T47D (cell line): Measurements from ENCODE around the gene PRPF8.
"Not testable (repeated sequence)": the region's sequence is repeated elsewhere in the genome, so short reads cannot be mapped to it uniquely, and the experiment has no call there.

Experiments
- DNase-seq, 2 experiments: peaks; one replicate each; pipeline versions ENCODE4 v3.0.0 to v3.0.0-alpha.2; 2011 to 2012; ENCODE audit warnings: low read depth in 1 of 2, low spot score in 1 of 2
- JUND ChIP-seq: IDR thresholded peaks from 2 replicates; pipeline ENCODE4 v1.6.1; 2012; ENCODE audit warnings: low read depth
- in situ Hi-C: cut with HindIII; loops from 2 replicates; pipeline ENCODE4 v1.10.0; 2016; ENCODE audit warnings: low sequenced_read_pairs, low pct_unique_long_range_greater_than_20kb

The PRPF8 gene

DNA sequence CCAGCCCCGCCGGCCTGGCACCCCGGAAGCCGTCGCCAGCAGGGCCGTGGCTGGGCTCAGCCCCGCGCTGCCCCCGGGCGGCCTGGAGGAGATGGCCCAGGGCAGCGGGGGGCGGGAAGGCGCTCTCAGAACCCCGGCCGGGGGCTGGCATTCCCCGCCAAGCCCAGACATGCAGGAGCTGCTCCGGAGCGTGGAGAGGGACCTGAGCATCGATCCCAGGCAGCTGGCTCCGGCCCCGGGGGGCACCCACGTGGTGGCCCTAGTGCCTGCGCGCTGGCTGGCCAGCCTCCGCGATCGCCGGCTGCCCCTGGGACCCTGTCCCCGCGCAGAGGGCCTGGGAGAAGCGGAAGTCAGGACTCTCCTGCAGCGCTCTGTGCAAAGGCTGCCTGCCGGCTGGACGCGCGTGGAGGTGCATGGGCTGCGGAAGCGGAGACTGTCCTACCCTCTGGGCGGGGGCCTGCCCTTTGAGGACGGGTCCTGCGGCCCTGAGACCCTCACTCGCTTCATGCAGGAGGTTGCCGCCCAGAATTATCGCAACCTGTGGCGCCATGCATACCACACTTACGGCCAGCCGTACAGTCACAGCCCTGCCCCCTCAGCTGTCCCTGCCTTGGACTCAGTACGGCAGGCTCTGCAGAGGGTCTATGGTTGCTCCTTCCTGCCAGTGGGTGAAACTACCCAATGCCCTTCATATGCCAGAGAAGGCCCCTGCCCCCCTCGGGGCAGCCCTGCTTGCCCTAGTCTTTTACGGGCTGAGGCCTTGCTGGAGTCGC is 40.4 kb upstream of the PRPF8 start:
- TF ChIP-seq JUND: no peak
- in situ Hi-C loops: no loop called here
- DNase-seq: no peak

- in situ Hi-C loops: no loop called here
- DNase-seq: peak; percentile 73 to 75
- no peak for TF ChIP-seq JUND
Observed at GRCh38 chr17:1724351-1724868, 39.7 kb upstream of the PRPF8 start, which contains the start of gene WDR81. Gene WDR81, plus strand, starts transcription at chr17:1724704. Its CDS starts 256 bp downstream, at chr17:1724960.

GRCh38 chr17:1722022-1722421 is 37.4 kb upstream of the PRPF8 start:
- in situ Hi-C loops, DNase-seq: not testable (repeated sequence)

DNA sequence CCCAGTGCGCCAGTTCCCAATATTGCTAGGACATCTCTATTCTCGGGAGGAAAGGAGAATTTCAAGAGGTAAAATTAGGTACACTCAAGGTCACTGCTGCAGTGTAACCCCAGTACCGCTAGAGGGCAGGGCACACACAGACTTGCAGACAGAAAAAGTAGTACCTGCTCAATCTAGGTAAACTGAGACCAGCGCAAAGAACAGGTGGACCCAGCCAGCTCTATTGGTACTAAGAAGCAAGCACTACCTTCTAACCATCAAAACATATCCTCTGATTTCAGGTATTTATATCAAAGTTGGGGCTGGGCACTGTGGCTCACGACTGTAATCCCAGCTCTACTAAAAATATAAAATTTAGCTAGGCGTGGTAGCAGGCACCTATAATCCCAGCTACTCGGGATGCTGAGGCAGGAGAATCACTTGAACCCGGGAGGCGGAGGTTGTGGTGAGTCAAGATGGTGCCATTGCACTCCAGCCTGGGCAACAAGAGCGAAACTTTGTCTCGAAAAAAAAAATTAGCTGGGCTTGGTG is 36.3 kb upstream of the PRPF8 start:
- peak in 1 of 2 experiments; percentile 73 for DNase-seq
- in situ Hi-C loops: no loop called here
- TF ChIP-seq JUND: no peak

DNA sequence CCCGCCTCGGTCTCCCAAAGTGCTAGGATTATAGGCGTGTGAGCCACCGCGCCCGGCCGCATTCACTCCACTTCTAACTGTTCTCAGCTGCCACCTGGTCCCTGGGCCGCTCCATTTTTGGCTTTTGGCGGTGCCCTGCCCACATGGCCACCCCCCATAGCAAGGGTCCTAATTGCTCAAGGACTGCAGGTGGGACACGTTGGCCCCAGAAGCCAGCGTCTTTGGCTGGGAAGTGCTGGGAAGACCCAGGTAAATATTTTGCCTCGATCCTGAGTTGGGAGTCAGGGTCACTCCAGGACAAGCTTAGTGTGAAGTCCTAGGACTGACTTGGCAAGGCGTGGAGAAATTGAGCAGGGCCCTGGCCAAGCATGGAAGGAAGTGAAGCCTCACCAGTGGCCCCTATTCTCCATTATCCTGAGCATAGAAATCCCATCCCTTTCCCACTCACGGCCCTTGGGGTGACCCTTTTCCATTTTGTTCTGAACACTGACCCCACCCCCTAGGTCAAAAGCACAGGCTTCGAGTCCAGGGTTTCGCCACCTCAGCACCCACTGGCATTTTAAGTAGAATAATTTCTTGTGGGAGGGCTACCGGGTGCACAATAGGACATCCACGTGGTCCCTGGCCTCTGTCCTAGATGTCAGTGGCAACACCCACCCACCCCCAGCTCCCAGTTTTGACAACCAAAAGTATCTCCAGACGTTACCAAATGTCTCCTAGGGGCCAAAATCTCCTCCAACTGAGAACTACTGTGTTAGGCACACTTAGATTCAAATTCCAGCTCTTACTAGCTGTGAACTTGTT is 33.9 kb upstream of the PRPF8 start:
- DNase-seq: no peak
- in situ Hi-C loops: no loop called here
- no peak for TF ChIP-seq JUND

DNA sequence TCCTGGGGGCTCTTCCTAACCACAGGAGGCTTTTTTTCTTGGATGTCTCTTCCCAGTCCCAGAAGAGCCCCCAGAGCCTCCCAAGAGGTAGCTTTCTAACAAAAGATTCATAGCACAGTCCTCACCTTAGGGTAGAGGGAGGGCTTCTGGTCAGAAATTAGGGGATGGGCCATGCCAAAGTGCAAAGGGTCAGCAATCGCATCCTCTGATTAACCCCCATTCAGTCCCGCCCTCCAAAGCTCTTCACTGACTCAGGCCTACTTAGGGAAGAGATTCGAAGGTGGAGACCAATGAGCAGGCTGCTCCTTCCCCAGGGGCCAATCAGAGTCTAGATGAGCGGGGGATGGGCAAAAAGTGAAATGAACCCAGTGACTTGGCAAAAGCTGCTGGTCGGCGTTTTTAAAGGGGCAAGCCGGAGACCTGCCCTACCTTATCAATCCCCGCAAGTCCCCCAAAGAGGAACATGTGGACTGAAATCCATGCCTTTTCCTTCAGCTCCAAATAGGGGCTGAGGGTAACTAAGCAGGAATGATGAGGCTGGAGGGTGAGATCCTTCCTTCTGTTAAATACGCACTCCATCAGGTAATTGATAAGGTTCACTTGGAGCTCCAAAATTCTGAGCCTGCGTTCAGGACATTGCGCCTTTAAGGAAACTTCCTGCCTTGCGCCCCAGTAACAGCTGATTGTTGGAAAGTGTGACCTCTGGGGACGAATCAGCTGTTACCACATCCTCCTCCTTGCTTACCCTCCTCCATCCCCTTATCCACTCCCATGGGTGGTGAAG is 32.4 kb upstream of the PRPF8 start:
- TF ChIP-seq JUND: no peak
- in situ Hi-C loops: no loop called here
- DNase-seq: peak; percentile 94 to 96

DNA sequence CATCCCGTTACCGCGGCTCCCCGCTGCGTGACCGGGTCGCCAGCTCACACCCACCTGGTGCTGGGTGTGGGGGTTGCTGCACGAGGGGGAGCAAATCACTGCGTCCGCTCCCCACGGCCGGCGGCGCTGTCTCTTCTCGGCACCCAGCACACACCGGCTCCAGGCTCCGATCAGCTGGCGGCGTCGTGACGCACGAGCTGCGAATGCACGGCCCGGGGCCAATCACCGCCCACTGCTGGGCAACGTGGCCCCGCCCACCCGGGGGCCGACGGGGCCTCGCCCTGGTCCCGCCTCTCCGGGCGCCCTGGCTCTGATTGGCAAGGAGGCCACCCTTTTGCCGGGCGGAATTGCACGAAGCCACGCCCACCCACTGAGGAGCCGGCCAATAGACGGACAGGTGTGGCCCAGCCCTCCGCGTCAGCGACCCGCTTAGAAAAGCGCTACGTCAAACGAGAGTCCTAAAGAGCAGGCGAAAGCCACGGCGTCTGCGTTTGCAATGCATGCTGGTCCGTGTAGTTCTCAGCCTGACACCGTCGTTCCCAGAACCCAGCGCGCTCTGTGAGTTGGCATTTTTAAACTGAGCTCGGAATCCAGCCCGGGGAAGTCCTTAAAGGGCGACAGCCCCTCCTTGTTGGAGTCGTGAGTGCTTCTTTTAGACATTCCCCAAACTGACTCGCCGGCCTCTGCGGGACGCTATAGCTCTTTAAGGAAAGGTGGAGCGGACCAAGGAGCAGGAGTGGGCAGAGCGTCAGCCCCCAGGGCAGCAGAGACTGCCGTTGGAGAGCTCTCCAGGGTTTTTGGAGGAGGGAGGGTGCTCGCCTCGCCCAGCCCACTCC is 31.6 kb upstream of the PRPF8 start:
- peak; percentile 95 to 99 for DNase-seq
- in situ Hi-C loops: no loop called here
- no peak for TF ChIP-seq JUND

GRCh38 chr17:1715803-1716075 is 31.1 kb upstream of the PRPF8 start:
- in situ Hi-C loops: no loop called here
- TF ChIP-seq JUND: no peak
- DNase-seq: no peak

DNA sequence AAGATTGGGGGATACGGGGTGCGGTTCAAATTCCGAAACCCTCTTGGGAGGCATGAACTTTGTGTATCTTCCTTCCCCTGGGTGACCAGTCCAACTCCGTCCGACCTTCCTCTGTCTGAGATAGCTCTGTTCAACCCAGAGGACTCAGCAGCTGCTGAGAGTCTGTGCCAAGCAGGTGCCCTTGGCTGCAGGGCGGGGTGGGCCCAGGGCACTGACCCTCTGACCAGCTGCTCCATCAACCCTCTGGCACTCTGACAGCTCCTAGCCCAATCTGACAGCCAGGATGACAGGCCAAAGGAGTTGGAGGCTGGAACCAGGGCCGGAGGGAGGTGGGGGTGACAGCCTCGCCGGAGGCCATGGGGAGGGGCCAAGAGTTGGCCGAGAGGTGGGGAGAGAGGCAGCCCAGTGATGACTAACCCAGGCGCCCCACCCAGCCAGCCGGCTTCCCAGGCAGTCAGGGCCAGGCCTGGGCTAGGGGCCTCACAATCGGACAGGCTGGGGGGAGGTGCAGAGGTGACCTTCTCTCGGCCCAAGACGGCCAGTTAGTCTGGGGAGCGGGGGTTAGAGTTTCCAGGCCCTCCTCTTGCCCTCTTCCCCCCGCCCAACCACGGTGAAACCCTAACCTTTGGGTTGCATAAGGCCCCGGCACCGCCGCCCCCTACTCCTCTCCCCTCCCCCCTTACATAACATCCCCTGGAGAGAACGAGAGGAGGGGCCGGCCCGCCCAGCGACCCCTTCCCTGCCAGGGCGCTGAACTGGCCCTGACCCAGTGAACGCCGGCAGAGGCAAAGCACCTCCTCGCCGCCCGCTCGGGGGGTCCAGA is 30.5 kb upstream of the PRPF8 start:
- TF ChIP-seq JUND: no peak
- DNase-seq: peak in 1 of 2 experiments; percentile 64
- in situ Hi-C loops: no loop called here

DNA sequence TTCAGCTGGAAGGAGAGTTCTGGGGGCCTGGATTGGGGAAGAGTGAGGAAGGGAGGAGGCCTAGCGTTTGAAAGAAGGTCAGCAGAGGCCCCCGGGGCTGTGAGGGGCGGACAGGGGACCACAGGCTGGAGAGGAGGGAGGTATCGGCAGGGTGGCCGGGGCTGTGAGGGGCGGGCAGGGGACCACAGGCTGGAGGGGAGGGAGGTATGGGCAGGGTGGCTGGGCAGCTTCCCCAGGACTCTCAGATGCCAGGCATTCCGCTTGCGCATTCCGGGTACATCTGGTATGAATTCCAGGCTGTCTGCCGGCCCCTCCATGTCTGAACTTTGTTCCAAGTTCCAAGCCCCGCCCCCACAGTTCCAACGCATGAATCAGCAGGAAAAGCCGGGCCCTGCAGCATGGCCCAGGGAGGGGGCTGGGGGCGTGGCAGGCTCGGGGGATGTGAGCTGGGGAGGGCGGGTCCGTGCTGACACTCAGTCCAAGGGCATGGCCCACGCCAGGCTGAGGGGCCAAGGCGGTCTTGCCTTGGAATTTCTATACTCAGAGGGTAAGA is 29.8 kb upstream of the PRPF8 start:
- no peak for TF ChIP-seq JUND
- peak; percentile 37 to 89 for DNase-seq
- in situ Hi-C loops: no loop called here
